ENCODE results near the gene COL5A1.

Gene COL5A1

GRCh38 chr9:134641173-134641989 is at the start of gene COL5A1:
TSS of gene COL5A1 (plus strand) at chr9:134641803. CDS start at chr9:134642188, 385 bp downstream.
- peak; percentile 8 to 18 for DNase-seq (ENCODE audit: low read depth in 2 of 2)

- DNase-seq (ENCODE audit: low read depth in 2 of 2): no peak
Measured at GRCh38 chr9:134592018-134592818, 49.4 kb upstream of the COL5A1 start.

GRCh38 chr9:134592819-134593200 is 48.8 kb upstream of the COL5A1 start:
- DNase-seq (ENCODE audit: low read depth in 2 of 2): no peak

- no peak for DNase-seq (ENCODE audit: low read depth in 2 of 2)
Measured at GRCh38 chr9:134593286-134594077, 48.1 kb upstream of the COL5A1 start.

GRCh38 chr9:134594078-134594941 is 47.3 kb upstream of the COL5A1 start:
- no peak for DNase-seq (ENCODE audit: low read depth in 2 of 2)

GRCh38 chr9:134595014-134595413 is 46.6 kb upstream of the COL5A1 start:
- no peak for DNase-seq (ENCODE audit: low read depth in 2 of 2)

- no peak for DNase-seq (ENCODE audit: low read depth in 2 of 2)
Measured at GRCh38 chr9:134597041-134597913, 44.3 kb upstream of the COL5A1 start.

GRCh38 chr9:134597957-134598883 is 43.4 kb upstream of the COL5A1 start:
- DNase-seq (ENCODE audit: low read depth in 2 of 2): no peak

GRCh38 chr9:134598884-134599245 is 42.7 kb upstream of the COL5A1 start:
- DNase-seq (ENCODE audit: low read depth in 2 of 2): no peak

GRCh38 chr9:134600371-134600770 is 41.2 kb upstream of the COL5A1 start:
- no peak for DNase-seq (ENCODE audit: low read depth in 2 of 2)

- no peak for DNase-seq (ENCODE audit: low read depth in 2 of 2)
Measured at GRCh38 chr9:134600836-134601638, 40.6 kb upstream of the COL5A1 start.

- DNase-seq (ENCODE audit: low read depth in 2 of 2): no peak
Measured at GRCh38 chr9:134601764-134602163, 39.8 kb upstream of the COL5A1 start.

GRCh38 chr9:134602547-134603362 is 38.8 kb upstream of the COL5A1 start:
- no peak for DNase-seq (ENCODE audit: low read depth in 2 of 2)

- no peak for DNase-seq (ENCODE audit: low read depth in 2 of 2)
Measured at GRCh38 chr9:134604834-134605233, 36.8 kb upstream of the COL5A1 start.

GRCh38 chr9:134605351-134605965 is 36.1 kb upstream of the COL5A1 start:
- no peak for DNase-seq (ENCODE audit: low read depth in 2 of 2)

GRCh38 chr9:134605966-134606357 is 35.6 kb upstream of the COL5A1 start:
- DNase-seq (ENCODE audit: low read depth in 2 of 2): no peak
